Calu3 (cell line): ENCODE data around the gene PSMD2. TPM values are rescaled to one million over a fixed set of nuclear protein-coding genes. Genes with fewer than 3 reads are reported as not detected.

Source experiments
- BruUV-seq: library from RNA; stranded (reverse); fragments of 400-500 nt; replicated peaks from 2 replicates; lab custom pipeline; 2021; lab: Mats Ljungman, UMichigan
- CTCF ChIA-PET: fragments of 300-600 bp; sonication (Branson Sonifier 250); formaldehyde crosslinking; loops from one replicate; lab custom pipeline; 2022; ENCODE audit warnings: antibody characterized with exemption; lab: Charles Lee
- DNase-seq: peaks from one replicate; pipeline ENCODE4 v3.0.0; 2022
- H3K27ac Mint-ChIP-seq: one replicate; pipeline ENCODE4 v1.8.0; 2022; ENCODE audit warnings: mixed read lengths; ENCODE audit not compliant: unreplicated experiment
- H3K27me3 Mint-ChIP-seq: one replicate; pipeline ENCODE4 v1.8.0; 2022; ENCODE audit warnings: mixed read lengths; ENCODE audit not compliant: unreplicated experiment
- H3K36me3 Mint-ChIP-seq: one replicate; pipeline ENCODE4 v1.8.0; 2022; ENCODE audit warnings: mild to moderate bottlenecking, moderate library complexity, mixed read lengths; ENCODE audit not compliant: insufficient read depth, unreplicated experiment
- H3K4me1 Mint-ChIP-seq: one replicate; pipeline ENCODE4 v1.8.0; 2022; ENCODE audit warnings: mild to moderate bottlenecking, low read depth, mixed read lengths; ENCODE audit not compliant: unreplicated experiment
- H3K4me3 Mint-ChIP-seq: one replicate; pipeline ENCODE4 v1.8.0; 2022; ENCODE audit warnings: mild to moderate bottlenecking, low read depth, moderate library complexity, mixed read lengths; ENCODE audit not compliant: unreplicated experiment
- H3K9me3 Mint-ChIP-seq: one replicate; pipeline ENCODE4 v1.8.0; 2022; ENCODE audit warnings: low read depth, mixed read lengths; ENCODE audit not compliant: unreplicated experiment
- intact Hi-C: fragments of 100-400 bp; cut with micrococcal nuclease; formaldehyde crosslinking; loops from one replicate; pipeline ENCODE4 v1.10.0; 2022; ENCODE audit not compliant: unreplicated experiment
- total RNA-seq: library from RNA; stranded (reverse); gene quantifications from 2 replicates; pipeline ENCODE4 v1.2.3, GENCODE V29; 2022
- TF ChIP-seq, protein P1 (sequence below): fragments of 200-600 bp; IDR thresholded peaks from one replicate; pipeline ENCODE4 v1.8.0; 2022; ENCODE audit warnings: antibody characterized with exemption; ENCODE audit not compliant: unreplicated experiment

The PSMD2 gene
- total RNA-seq, 1 experiment from 2014 or later = 530 TPM

DNA sequence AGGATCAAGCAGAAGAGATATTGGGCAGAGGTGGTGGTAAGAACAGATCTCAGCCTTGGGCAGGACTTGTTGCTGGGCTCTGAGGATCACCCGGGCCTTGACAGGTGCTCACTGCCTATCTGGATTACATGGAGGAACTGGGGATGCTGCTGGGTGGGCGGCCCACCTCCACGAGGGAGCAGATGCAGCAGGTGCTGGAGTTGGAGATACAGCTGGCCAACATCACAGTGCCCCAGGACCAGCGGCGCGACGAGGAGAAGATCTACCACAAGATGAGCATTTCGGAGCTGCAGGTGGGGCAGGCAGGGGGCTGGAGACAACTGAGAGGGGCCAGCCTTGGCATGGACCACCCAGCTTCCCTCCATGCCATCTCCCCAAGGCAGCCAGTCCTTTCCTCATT is 15.4 kb upstream of the PSMD2 start:
- H3K27me3 Mint-ChIP-seq = peaks cover 89% of the 10 kb centered on the region
- no peaks in the 10 kb centered on the region for H3K9me3 Mint-ChIP-seq
- H3K36me3 Mint-ChIP-seq = no peaks in the 10 kb centered on the region
- intact Hi-C loops = no loop called here
- H3K4me3 Mint-ChIP-seq = no peak overlapping the region
- no peak overlapping the region for H3K27ac Mint-ChIP-seq
- TF ChIP-seq, protein P1, sequence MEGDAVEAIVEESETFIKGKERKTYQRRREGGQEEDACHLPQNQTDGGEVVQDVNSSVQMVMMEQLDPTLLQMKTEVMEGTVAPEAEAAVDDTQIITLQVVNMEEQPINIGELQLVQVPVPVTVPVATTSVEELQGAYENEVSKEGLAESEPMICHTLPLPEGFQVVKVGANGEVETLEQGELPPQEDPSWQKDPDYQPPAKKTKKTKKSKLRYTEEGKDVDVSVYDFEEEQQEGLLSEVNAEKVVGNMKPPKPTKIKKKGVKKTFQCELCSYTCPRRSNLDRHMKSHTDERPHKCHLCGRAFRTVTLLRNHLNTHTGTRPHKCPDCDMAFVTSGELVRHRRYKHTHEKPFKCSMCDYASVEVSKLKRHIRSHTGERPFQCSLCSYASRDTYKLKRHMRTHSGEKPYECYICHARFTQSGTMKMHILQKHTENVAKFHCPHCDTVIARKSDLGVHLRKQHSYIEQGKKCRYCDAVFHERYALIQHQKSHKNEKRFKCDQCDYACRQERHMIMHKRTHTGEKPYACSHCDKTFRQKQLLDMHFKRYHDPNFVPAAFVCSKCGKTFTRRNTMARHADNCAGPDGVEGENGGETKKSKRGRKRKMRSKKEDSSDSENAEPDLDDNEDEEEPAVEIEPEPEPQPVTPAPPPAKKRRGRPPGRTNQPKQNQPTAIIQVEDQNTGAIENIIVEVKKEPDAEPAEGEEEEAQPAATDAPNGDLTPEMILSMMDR = no peak
- H3K4me1 Mint-ChIP-seq = no peaks in the 10 kb centered on the region
- BruUV-seq = no TSS peak
- CTCF ChIA-PET = interaction anchor here (0.5 to 0.8 kb wide), 3 partner anchors 36 to 518 kb away, joined by 3 to 4 read pairs (median 4); no protein-coding TSS in a partner anchor
- DNase-seq = no peak

DNA sequence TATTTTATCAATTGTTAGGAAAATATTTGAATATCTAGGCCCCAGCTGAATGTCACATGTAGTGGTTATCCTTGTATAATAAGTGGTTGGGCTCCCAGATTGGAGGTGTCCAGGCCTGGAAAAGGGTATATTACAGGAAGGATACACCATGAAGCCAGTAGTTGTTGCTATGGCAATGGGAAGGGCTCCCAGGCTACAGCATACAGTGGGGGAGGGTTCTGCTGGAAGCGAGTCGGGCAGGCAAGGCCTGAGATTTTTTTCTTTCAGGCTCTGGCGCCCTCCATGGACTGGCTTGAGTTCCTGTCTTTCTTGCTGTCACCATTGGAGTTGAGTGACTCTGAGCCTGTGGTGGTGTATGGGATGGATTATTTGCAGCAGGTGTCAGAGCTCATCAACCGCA is 14.3 kb upstream of the PSMD2 start:
- Mint-ChIP-seq H3K36me3 (no peaks in the 10 kb centered on the region), H3K9me3 (no peaks in the 10 kb centered on the region), H3K27me3 (peaks cover 79% of the 10 kb centered on the region), H3K27ac (no peak overlapping the region), H3K4me1 (no peaks in the 10 kb centered on the region), H3K4me3 (no peak overlapping the region)
- no TSS peak for BruUV-seq
- CTCF ChIA-PET = interaction anchor here (1.0 to 1.4 kb wide), 2 partner anchors 57 to 389 kb away, joined by 3 to 6 read pairs; no protein-coding TSS in a partner anchor
- intact Hi-C loops = loop anchor here (5.0 kb wide), 1 partner anchor 242 kb away; no protein-coding TSS in a partner anchor
- TF ChIP-seq, protein P1 = peak; percentile 36
- DNase-seq = peak; percentile 76

DNA sequence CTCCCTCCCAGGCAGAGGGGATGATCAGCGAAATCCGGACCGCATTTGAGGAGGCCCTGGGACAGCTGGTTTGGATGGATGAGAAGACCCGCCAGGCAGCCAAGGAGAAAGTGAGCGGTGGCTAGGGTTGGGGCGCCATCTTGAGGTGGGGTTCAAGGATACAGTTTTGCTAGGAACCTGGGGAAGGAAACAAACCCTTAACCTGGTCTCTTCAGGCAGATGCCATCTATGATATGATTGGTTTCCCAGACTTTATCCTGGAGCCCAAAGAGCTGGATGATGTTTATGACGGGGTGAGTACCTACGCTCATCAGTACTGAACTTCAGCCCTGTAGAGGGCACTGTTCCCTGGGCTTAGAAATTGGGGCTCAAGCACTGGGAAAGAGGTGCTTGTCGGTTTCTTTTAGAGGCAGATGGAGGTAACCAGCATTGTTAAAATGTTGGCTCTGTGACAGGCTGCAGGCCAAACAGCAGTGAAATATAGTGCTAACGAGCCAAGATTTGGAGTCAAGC is 9.6 kb upstream of the PSMD2 start:
- H3K36me3 Mint-ChIP-seq = no peaks in the 10 kb centered on the region
- TF ChIP-seq, protein P1 = peak; percentile 97
- H3K4me1 Mint-ChIP-seq = no peaks in the 10 kb centered on the region
- H3K4me3 Mint-ChIP-seq = no peak overlapping the region
- peaks cover 72% of the 10 kb centered on the region for H3K27me3 Mint-ChIP-seq
- intact Hi-C loops = loop anchor here (1.0 to 5.0 kb wide), 5 partner anchors 39 to 395 kb away; no protein-coding TSS in a partner anchor
- H3K9me3 Mint-ChIP-seq = no peaks in the 10 kb centered on the region
- BruUV-seq = no TSS peak
- peak; percentile 90 for DNase-seq
- H3K27ac Mint-ChIP-seq = no peak overlapping the region
- CTCF ChIA-PET = interaction anchor here (0.6 to 1.4 kb wide), 8 partner anchors 31 to 394 kb away, joined by 3 to 9 read pairs (median 3); partner anchors contain the start of genes ABCF3 and EEF1AKMT4

DNA sequence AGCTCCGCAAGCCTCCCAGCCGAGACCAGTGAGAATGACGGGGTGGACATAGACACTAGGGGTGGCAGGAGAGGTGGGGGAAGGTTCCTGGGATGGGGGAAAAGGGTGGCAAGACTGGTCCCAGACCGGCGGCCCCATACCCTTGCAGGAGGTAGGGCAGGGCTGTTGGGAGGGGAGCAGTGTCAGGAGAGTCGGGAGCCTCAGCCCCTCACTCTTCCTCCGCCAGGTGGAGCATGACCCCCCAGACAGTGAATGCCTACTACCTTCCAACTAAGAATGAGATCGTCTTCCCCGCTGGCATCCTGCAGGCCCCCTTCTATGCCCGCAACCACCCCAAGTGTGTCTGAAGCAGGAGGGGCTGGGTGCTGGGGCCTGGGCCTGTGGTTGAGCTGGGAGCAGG is 8.7 kb upstream of the PSMD2 start:
- no TSS peak for BruUV-seq
- TF ChIP-seq, protein P1 = no peak
- intact Hi-C loops = no loop called here
- no peaks in the 10 kb centered on the region for H3K36me3 Mint-ChIP-seq
- H3K4me1 Mint-ChIP-seq = no peaks in the 10 kb centered on the region
- CTCF ChIA-PET = no interaction called here
- DNase-seq = no peak
- no peaks in the 10 kb centered on the region for H3K9me3 Mint-ChIP-seq
- H3K27me3 Mint-ChIP-seq = peaks cover 72% of the 10 kb centered on the region
- no peak overlapping the region for H3K4me3 Mint-ChIP-seq
- no peak overlapping the region for H3K27ac Mint-ChIP-seq
